IPS DF 6.9 (cell line): Measurements from ENCODE around the gene PTPRD.
"Not testable (repeated sequence)": the region's sequence is repeated elsewhere in the genome, so short reads cannot be mapped to it uniquely, and the experiment has no call there.

Source experiments
- DNase-seq: peaks from one replicate; pipeline ENCODE4 v3.0.0-alpha.2; 2013; ENCODE audit warnings: low read depth, low spot score
- H3K27ac ChIP-seq: one replicate; pipeline ENCODE4 v1.5.1; 2013; ENCODE audit warnings: low read length, control low read depth
- H3K27me3 ChIP-seq: 2 replicates; pipeline ENCODE4 v1.6.1; 2013; ENCODE audit warnings: mild to moderate bottlenecking, low read length; ENCODE audit not compliant: control insufficient read depth, insufficient read depth
- H3K36me3 ChIP-seq: 2 replicates; pipeline ENCODE4 v1.6.1; 2013; ENCODE audit warnings: low read length; ENCODE audit not compliant: control insufficient read depth, insufficient read depth
- H3K4me1 ChIP-seq: 2 replicates; pipeline ENCODE4 v1.6.1; 2013; ENCODE audit warnings: low read length; ENCODE audit not compliant: control insufficient read depth, insufficient read depth
- H3K4me3 ChIP-seq: 2 replicates; pipeline ENCODE4 v1.5.1; 2013; ENCODE audit warnings: mild to moderate bottlenecking, low read length
- H3K9me3 ChIP-seq: 2 replicates; pipeline ENCODE4 v1.6.1; 2013; ENCODE audit warnings: low read length, inconsistent platforms; ENCODE audit not compliant: control insufficient read depth, insufficient read depth
- WGBS: extraction: QIAGEN DNeasy Blood & Tissue Kit; methylation state at CpG from one replicate; pipeline ENCODE4 v1.1.7; 2013; ENCODE audit warnings: mixed read lengths, missing lambda C conversion rate; ENCODE audit not compliant: insufficient read length, insufficient coverage; 5-methylcytosine and 5-hydroxymethylcytosine counted together

PTPRD gene

GRCh38 chr9:10512144-10512543 lies 100.7 kb downstream of the PTPRD start:
- no peak overlapping the region for H3K4me3 ChIP-seq

GRCh38 chr9:10488937-10489336 lies 123.9 kb downstream of the PTPRD start:
- Histone ChIP-seq H3K27me3 (no peaks in the 10 kb centered on the region), H3K9me3 (no peaks in the 10 kb centered on the region), H3K27ac (no peak overlapping the region), H3K4me1 (no peaks in the 10 kb centered on the region), H3K4me3 (no peak overlapping the region), H3K36me3 (no peaks in the 10 kb centered on the region)
- WGBS, result no CpG with 5 or more reads among the region's 4 CpGs
- DNase-seq, result no peak

More at GRCh38 chr9:10512144-10512543, 100.7 kb downstream of the PTPRD start:
- no peak overlapping the region for H3K27ac ChIP-seq
- no peaks in the 10 kb centered on the region for H3K9me3 ChIP-seq
- H3K4me1 ChIP-seq, result no peaks in the 10 kb centered on the region
- no CpG with 5 or more reads among the region's 3 CpGs for WGBS
- no peaks in the 10 kb centered on the region for H3K36me3 ChIP-seq
- DNase-seq, result no peak
- no peaks in the 10 kb centered on the region for H3K27me3 ChIP-seq

GRCh38 chr9:10479172-10479571 lies 133.6 kb downstream of the PTPRD start:
- no peak for DNase-seq
- Histone ChIP-seq H3K27ac (no peak overlapping the region), H3K4me3 (no peak overlapping the region), H3K36me3 (no peaks in the 10 kb centered on the region), H3K9me3 (no peaks in the 10 kb centered on the region), H3K27me3 (no peaks in the 10 kb centered on the region), H3K4me1 (no peaks in the 10 kb centered on the region)
- WGBS, result no CpG with 5 or more reads among the region's 3 CpGs

- H3K27ac ChIP-seq, H3K4me1 ChIP-seq, DNase-seq, H3K27me3 ChIP-seq, H3K36me3 ChIP-seq, H3K9me3 ChIP-seq, H3K4me3 ChIP-seq: not testable (repeated sequence)
- WGBS, result no CpG with 5 or more reads among the region's 28 CpGs
Measured at GRCh38 chr9:10449201-10449617, 163.6 kb downstream of the PTPRD start.

- H3K27me3 ChIP-seq, result no peaks in the 10 kb centered on the region
- H3K9me3 ChIP-seq, result no peaks in the 10 kb centered on the region
- DNase-seq, result no peak
- no peaks in the 10 kb centered on the region for H3K36me3 ChIP-seq
- no peaks in the 10 kb centered on the region for H3K4me1 ChIP-seq
- H3K4me3 ChIP-seq, result no peak overlapping the region
- WGBS, result no CpG with 5 or more reads among the region's 3 CpGs
- no peak overlapping the region for H3K27ac ChIP-seq
Measured at GRCh38 chr9:10447036-10447435, 165.8 kb downstream of the PTPRD start.

GRCh38 chr9:10443868-10444204 lies 169.0 kb downstream of the PTPRD start:
- Histone ChIP-seq H3K4me3 (no peak overlapping the region), H3K27me3 (no peaks in the 10 kb centered on the region), H3K4me1 (no peaks in the 10 kb centered on the region; the same call in 1 of the 2 replicates), H3K9me3 (no peaks in the 10 kb centered on the region), H3K36me3 (no peaks in the 10 kb centered on the region), H3K27ac (no peak overlapping the region)
- DNase-seq, result no peak

- DNase-seq, result no peak
- Histone ChIP-seq H3K9me3 (no peaks in the 10 kb centered on the region), H3K4me3 (no peak overlapping the region), H3K36me3 (no peaks in the 10 kb centered on the region), H3K27ac (no peak overlapping the region), H3K27me3 (no peaks in the 10 kb centered on the region), H3K4me1 (no peaks in the 10 kb centered on the region; the same call in 1 of the 2 replicates)
- WGBS, result no CpG with 5 or more reads among the region's 4 CpGs
Measured at GRCh38 chr9:10443181-10443867, 169.5 kb downstream of the PTPRD start.

- Histone ChIP-seq H3K27ac (no peak overlapping the region), H3K4me1 (no peaks in the 10 kb centered on the region; the same call in 1 of the 2 replicates), H3K9me3 (no peaks in the 10 kb centered on the region), H3K27me3 (no peaks in the 10 kb centered on the region), H3K36me3 (no peaks in the 10 kb centered on the region), H3K4me3 (no peak overlapping the region)
- no peak for DNase-seq
- WGBS, result no CpG with 5 or more reads among the region's 7 CpGs
Measured at GRCh38 chr9:10438955-10439354, 173.8 kb downstream of the PTPRD start.

GRCh38 chr9:10436756-10437155 lies 176.0 kb downstream of the PTPRD start:
- Histone ChIP-seq H3K27me3 (no peaks in the 10 kb centered on the region), H3K36me3 (no peaks in the 10 kb centered on the region), H3K9me3 (no peaks in the 10 kb centered on the region), H3K4me1 (no peaks in the 10 kb centered on the region; the same call in 1 of the 2 replicates), H3K27ac (no peak overlapping the region), H3K4me3 (no peak overlapping the region)
- DNase-seq, result no peak
- WGBS, result no CpG with 5 or more reads among the region's 4 CpGs

- no peaks in the 10 kb centered on the region for H3K27me3 ChIP-seq
- H3K36me3 ChIP-seq, result no peaks in the 10 kb centered on the region
- H3K4me1 ChIP-seq, result no peaks in the 10 kb centered on the region
- no CpG with 5 or more reads among the region's 1 CpG for WGBS
- no peak overlapping the region for H3K4me3 ChIP-seq
- no peak for DNase-seq
- no peaks in the 10 kb centered on the region for H3K9me3 ChIP-seq
- H3K27ac ChIP-seq, result no peak overlapping the region
Measured at GRCh38 chr9:10434412-10434811, 178.4 kb downstream of the PTPRD start.

GRCh38 chr9:10411272-10411671 lies 201.5 kb downstream of the PTPRD start:
- Histone ChIP-seq H3K36me3 (no peaks in the 10 kb centered on the region), H3K4me1 (no peaks in the 10 kb centered on the region), H3K27ac (no peak overlapping the region), H3K9me3 (no peaks in the 10 kb centered on the region), H3K4me3 (no peak overlapping the region), H3K27me3 (no peaks in the 10 kb centered on the region)
- DNase-seq, result no peak
